GM12872 (cell line): ENCODE data around the gene STRBP.

Source experiments
- CTCF ChIP-seq: IDR thresholded peaks from 3 replicates; pipeline ENCODE4 v1.5.1; 2011; ENCODE audit warnings: low read depth, mild to moderate bottlenecking, low read length, moderate library complexity; ENCODE audit not compliant: insufficient read depth

STRBP gene

GRCh38 chr9:123291736-123292135, 23.4 kb upstream of the STRBP start:
- no peak for TF ChIP-seq CTCF

GRCh38 chr9:123290764-123291163, 22.4 kb upstream of the STRBP start:
- no peak for TF ChIP-seq CTCF

GRCh38 chr9:123287639-123288038, 19.3 kb upstream of the STRBP start:
- no peak for TF ChIP-seq CTCF

- TF ChIP-seq CTCF, result no peak
Observed at GRCh38 chr9:123286324-123286723, 17.9 kb upstream of the STRBP start.

- no peak for TF ChIP-seq CTCF
Observed at GRCh38 chr9:123284656-123285055, 16.3 kb upstream of the STRBP start.

GRCh38 chr9:123283455-123283854, 15.1 kb upstream of the STRBP start:
- TF ChIP-seq CTCF, result no peak

- TF ChIP-seq CTCF, result no peak
Observed at GRCh38 chr9:123283048-123283408, 14.6 kb upstream of the STRBP start.

GRCh38 chr9:123282362-123283047, 14.1 kb upstream of the STRBP start:
- TF ChIP-seq CTCF, result no peak
